ENCODE results near the gene TBX1.

Gene TBX1

DNA sequence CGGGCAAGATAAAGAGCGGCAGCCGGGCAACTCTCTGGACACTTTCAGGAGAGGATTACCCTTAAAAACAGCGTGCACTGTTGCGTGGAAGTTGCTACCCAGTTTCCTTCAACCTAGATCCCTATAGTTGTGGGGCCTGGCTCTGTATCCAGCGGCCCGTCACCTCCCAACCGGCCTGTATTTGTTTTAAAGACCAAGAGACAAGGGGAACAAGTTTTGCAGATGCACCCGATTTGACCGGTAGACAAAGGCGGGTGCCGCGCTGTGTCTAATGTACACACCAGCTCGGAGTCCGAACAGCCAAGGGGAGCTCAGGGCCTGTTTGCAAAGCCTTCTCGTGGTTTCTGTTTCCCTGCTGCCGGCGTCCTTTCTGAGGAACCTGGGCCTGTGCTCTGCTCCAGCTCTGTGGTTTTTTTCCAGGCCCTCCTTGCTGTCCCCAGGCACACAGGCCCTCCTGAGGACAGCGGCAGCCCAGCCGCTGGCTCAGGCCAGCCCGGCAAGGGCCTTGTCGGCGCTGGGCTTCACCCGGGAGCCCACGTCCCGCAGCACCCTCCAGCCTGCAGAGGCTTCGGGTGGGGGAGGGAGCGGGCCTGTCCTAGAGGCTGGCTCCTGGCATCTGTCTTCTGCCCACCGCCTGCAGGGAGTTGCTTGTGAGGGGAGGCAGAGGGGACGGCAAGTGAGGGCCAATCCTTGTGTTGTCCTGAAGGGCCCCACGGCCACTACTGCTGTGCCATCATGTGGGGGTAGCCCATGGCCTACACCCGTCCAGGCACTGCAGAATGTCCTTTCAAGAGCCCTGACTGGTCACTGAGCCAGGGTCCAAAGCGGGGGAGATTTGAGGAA lies 1.4 kb downstream of the TBX1 start:
- no peak overlapping the region for H3K4me2 ChIP-seq
- H3K27me3 ChIP-seq = peaks cover 99 to 100% (median 100%) of the 10 kb centered on the region in 11 experiments
- peaks cover 22 to 42% (median 31%) of the 10 kb centered on the region in 10 experiments; a peak in 19 of 20 replicates for H3K4me1 ChIP-seq
- no peaks in the 10 kb centered on the region for H3K36me3 ChIP-seq
- H4K20me1 ChIP-seq = peaks cover 0 to 96% (median 80%) of the 10 kb centered on the region in 11 experiments; a peak in 18 of 22 replicates
- H3K4me3 ChIP-seq = no peak overlapping the region
- H3K9me3 ChIP-seq (replicated peaks in 1 of 11) = no peaks in the 10 kb centered on the region
- no peak overlapping the region for H3K9ac ChIP-seq
- no peak for TF ChIP-seq Cebpa-rat (IDR thresholded peaks at IDR 0.05)
- no peak overlapping the region for H3K27ac ChIP-seq

DNA sequence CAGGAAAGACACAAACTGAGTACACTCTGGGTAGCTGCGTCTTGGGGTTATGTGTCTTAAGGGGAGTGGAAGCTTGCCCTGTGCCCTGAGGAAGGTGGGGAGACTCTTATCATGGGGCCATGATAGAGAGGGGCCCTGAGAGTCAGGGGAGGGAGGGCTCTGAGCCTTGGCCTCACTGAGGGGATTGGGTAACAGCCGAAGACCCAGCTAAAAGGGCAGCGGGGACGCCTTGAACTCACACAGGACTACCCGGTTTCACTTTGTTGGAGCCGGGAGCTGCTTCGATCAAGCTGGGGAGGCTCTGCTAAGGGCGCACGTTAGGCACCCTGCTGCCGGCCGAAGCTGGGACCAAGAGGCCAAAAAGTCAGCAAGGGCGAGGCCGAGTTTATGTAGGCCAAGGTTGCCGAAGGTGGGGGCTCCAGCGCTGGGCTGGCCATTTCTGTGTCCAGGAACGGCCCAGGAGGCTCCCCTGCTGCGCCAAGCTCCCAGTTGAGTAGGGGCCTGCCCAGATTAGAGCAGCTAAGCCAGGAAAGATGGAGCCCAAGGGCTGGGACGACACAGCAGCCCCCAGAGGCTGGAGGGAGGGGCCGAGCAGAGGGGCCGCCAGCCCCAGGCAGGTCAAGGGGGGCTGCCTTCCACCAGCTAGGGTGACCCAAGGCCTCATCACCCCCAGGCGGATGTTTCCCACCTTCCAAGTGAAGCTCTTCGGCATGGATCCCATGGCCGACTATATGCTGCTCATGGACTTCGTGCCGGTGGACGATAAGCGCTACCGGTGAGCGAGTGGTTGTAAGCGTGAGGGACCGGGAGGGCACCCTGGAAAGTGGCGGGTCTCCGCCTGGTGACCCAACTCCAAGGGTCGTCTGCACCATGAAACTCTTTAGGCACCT lies 2.2 kb downstream of the TBX1 start:
- no peak overlapping the region for H3K27ac ChIP-seq
- H3K4me1 ChIP-seq = peaks cover 21 to 42% (median 32%) of the 10 kb centered on the region in 10 experiments
- H3K9ac ChIP-seq = no peak overlapping the region
- H3K9me3 ChIP-seq (replicated peaks in 1 of 11) = no peaks in the 10 kb centered on the region
- TF ChIP-seq Cebpa-rat (IDR thresholded peaks at IDR 0.05) = no peak
- H3K27me3 ChIP-seq = peaks cover 99 to 100% (median 100%) of the 10 kb centered on the region in 11 experiments
- no peak overlapping the region for H3K4me3 ChIP-seq
- peaks cover 0 to 96% (median 80%) of the 10 kb centered on the region in 11 experiments; a peak in 18 of 22 replicates for H4K20me1 ChIP-seq
- H3K4me2 ChIP-seq = no peak overlapping the region
- H3K36me3 ChIP-seq = no peaks in the 10 kb centered on the region

DNA sequence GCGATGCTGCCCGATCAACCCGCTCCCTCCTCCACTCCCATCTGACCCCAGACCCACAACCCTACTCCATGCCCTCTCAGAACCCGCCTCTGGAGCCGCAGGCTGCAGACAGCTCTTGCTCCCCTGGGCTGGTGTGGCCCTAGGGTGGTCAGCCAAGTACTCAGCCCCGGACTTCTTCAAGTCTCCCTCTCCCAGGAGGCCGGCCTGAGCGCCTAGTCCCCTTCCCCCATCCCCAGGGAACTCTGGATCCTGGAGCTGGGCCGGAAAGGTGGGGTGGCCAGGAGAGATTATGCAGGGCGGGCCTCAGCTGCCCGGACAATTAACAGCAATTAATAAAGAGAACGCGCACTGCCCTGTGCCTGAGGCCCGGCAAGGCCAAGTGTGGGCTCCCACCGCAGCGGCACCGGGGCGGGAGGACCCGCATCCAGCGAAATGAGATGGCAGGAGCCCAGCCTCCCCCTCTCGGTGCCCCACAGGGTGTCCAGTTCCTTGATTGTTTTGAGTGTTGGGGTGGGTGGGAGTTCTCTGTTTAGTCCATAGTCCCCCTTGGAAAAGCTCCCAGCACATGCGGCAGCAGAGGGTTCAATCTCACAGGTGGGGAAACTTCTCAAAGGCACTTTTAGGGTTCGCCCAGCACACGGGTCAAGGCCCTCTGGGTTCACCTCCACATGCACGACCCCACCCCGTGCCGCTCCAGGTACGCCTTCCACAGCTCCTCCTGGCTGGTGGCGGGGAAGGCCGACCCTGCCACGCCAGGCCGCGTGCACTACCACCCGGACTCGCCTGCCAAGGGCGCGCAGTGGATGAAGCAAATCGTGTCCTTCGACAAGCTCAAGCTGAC lies 3.1 kb downstream of the TBX1 start:
- H4K20me1 ChIP-seq = peaks cover 0 to 95% (median 79%) of the 10 kb centered on the region in 11 experiments; a peak in 17 of 22 replicates
- H3K4me3 ChIP-seq = no peak overlapping the region
- H3K27ac ChIP-seq = no peak overlapping the region
- TF ChIP-seq Cebpa-rat (IDR thresholded peaks at IDR 0.05) = no peak
- H3K4me1 ChIP-seq = peaks cover 30 to 49% (median 38%) of the 10 kb centered on the region in 10 experiments
- H3K9ac ChIP-seq = no peak overlapping the region
- H3K27me3 ChIP-seq = peaks cover 99 to 100% (median 100%) of the 10 kb centered on the region in 11 experiments
- no peaks in the 10 kb centered on the region for H3K9me3 ChIP-seq (replicated peaks in 1 of 11)
- H3K4me2 ChIP-seq = no peak overlapping the region
- H3K36me3 ChIP-seq = no peaks in the 10 kb centered on the region

DNA sequence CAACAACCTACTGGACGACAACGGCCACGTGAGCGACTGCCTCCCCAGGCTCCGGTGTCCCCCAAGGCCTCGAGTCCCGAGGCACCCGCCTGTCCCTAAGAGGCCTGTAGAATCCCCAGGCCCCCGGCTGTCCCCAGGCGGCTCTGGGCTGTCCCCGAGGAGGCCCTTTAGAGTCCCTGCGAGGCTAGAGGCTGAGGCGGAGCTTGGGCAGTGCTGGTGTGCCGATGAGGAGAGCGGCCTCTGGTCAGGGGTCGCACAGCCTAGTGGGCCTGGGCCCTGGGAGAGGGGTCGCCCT lies 3.7 kb downstream of the TBX1 start:
- H3K27me3 ChIP-seq = peaks cover 99 to 100% (median 100%) of the 10 kb centered on the region in 11 experiments
- no peak overlapping the region for H3K27ac ChIP-seq
- H3K4me2 ChIP-seq = no peak overlapping the region
- TF ChIP-seq Cebpa-rat (IDR thresholded peaks at IDR 0.05) = no peak
- H3K4me1 ChIP-seq = peaks cover 31 to 48% (median 42%) of the 10 kb centered on the region in 10 experiments
- peaks cover 0 to 92% (median 76%) of the 10 kb centered on the region in 11 experiments; a peak in 17 of 22 replicates for H4K20me1 ChIP-seq
- no peak overlapping the region for H3K9ac ChIP-seq
- no peaks in the 10 kb centered on the region for H3K36me3 ChIP-seq
- no peaks in the 10 kb centered on the region for H3K9me3 ChIP-seq (replicated peaks in 1 of 11)
- H3K4me3 ChIP-seq = no peak overlapping the region

DNA sequence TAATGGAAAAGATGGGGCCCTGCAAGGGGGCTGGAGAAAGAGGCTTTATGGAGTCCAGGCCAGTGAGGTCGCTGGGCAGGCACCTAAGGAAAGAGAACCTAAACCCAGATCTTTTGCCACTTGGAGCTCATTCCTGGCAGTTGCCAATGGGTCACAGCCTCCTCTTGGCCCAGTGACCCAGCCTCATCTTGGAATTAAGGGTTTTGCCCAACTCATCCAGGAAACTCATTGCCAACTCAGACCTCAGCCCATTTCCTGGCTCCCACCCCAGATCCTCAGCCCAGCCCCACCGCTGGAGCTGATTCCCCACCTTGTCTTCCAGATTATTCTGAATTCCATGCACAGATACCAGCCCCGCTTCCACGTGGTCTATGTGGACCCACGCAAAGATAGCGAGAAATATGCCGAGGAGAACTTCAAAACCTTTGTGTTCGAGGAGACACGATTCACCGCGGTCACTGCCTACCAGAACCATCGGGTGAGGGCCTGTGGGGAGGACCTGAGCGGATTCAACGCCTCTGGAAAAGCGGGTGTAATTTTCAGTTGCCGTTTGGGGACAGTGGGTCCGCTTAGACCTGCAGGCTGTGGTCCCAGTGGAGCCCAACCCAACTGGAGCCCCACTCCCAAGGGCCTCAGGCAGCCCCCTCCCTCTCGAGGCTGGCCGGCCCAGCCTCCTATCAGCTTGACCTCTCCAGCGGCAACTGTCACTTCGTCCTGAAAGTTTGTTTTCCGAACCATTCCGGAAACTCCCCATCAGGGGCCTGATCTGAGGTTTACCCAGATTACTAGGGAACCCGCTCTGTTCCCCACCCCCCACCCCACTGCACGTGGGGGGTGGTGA lies 4.3 kb downstream of the TBX1 start:
- Histone ChIP-seq H3K36me3 (no peaks in the 10 kb centered on the region), H3K9me3 (replicated peaks in 1 of 11) (no peaks in the 10 kb centered on the region), H4K20me1 (peaks cover 0 to 92% (median 71%) of the 10 kb centered on the region in 11 experiments; a peak in 17 of 22 replicates), H3K27me3 (peaks cover 99 to 100% (median 100%) of the 10 kb centered on the region in 11 experiments), H3K4me2 (peak overlapping the region in 10 of 11 experiments; percentile 74 to 92 (median 86); a peak in 19 of 22 replicates), H3K27ac (no peak overlapping the region), H3K9ac (no peak overlapping the region), H3K4me1 (peaks cover 31 to 50% (median 42%) of the 10 kb centered on the region in 10 experiments), H3K4me3 (peak overlapping the region in 6 of 10 experiments; percentile 53 to 69 (median 58); a peak in 6 of 20 replicates)
- TF ChIP-seq Cebpa-rat (IDR thresholded peaks at IDR 0.05) = no peak

DNA sequence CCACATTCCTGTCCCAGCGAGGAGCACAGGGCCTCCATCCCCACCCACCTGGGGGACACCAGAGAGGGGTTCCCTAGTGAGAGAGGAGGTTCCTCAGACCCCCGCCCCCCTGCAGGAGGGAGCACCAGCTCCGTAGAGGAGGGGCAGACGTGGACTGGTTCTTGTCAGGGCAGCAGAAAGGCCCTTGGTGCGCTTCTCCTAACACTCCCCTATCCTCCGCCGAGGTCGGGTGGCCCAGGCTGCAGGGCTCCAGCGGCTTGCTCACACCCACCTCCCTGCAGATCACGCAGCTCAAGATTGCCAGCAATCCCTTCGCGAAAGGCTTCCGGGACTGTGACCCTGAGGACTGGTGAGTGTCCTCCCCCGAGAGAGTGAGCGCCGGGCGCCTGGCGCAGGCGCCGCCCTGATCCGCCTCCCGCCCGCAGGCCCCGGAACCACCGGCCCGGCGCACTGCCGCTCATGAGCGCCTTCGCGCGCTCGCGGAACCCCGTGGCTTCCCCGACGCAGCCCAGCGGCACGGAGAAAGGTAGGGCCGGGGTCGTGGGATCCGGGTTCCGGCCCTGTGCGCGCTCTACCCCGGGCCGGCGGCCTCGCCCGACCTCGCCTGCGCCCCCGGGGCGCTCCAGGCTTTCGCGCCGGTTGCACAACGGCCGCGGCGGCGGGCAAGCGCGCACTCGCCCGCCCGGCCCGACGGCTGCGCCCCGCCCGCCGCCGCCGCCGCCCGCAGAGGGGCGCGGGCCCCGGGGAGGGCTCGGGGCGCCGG lies 5.1 kb downstream of the TBX1 start:
- Histone ChIP-seq H3K4me3 (peak overlapping the region; percentile 51 to 69 (median 54)), H4K20me1 (peaks cover 0 to 97% (median 67%) of the 10 kb centered on the region in 11 experiments; a peak in 17 of 22 replicates), H3K9ac (peak overlapping the region in 9 of 11 experiments; percentile 8 to 67 (median 47); a peak in 10 of 22 replicates), H3K27ac (no peak overlapping the region), H3K9me3 (replicated peaks in 1 of 11) (no peaks in the 10 kb centered on the region), H3K4me1 (peaks cover 31 to 57% (median 42%) of the 10 kb centered on the region in 10 experiments), H3K27me3 (peaks cover 100% of the 10 kb centered on the region in 11 experiments), H3K36me3 (no peaks in the 10 kb centered on the region), H3K4me2 (peak overlapping the region; percentile 74 to 92 (median 86))
- TF ChIP-seq Cebpa-rat (IDR thresholded peaks at IDR 0.05) = peak in 3 of 11 experiments; percentile 29 to 70 (median 60); a peak in 4 of 22 replicates

DNA sequence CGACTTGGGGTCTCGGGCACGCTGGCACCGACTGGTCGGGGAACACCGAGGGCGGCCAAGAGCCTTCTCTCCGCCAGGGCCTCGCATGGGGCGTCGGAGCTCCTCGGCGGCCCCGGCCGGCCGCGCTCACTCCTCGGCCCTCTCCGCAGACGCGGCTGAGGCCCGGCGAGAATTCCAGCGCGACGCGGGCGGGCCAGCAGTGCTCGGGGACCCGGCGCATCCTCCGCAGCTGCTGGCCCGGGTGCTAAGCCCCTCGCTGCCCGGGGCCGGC lies 5.6 kb downstream of the TBX1 start:
- Histone ChIP-seq H4K20me1 (peaks cover 0 to 99% (median 65%) of the 10 kb centered on the region in 11 experiments; a peak in 17 of 22 replicates), H3K27ac (no peak overlapping the region), H3K4me3 (peak overlapping the region; percentile 51 to 69 (median 54)), H3K9ac (peak overlapping the region in 10 of 11 experiments; percentile 8 to 67 (median 41); a peak in 12 of 22 replicates), H3K4me1 (peaks cover 28 to 58% (median 42%) of the 10 kb centered on the region in 10 experiments), H3K36me3 (no peaks in the 10 kb centered on the region), H3K9me3 (replicated peaks in 1 of 11) (no peaks in the 10 kb centered on the region), H3K27me3 (peaks cover 100% of the 10 kb centered on the region in 11 experiments), H3K4me2 (peak overlapping the region; percentile 74 to 92 (median 86))
- TF ChIP-seq Cebpa-rat (IDR thresholded peaks at IDR 0.05) = no peak

Data from BLaER1 treated with 17β-estradiol and CSF1 and Interleukin-3, amounts not matched to agents 10 nM and 100 nM (cell line).